HEK293T (cell line): Measurements from ENCODE around the gene NTSR1.

Experiments used
- BHLHE40 ChIP-seq: fragments of 450-650 bp; IDR thresholded peaks from 2 replicates; pipeline ENCODE4 v1.6.1; 2016; ENCODE audit warnings: mild to moderate bottlenecking, moderate library complexity, borderline replicate concordance
- CTBP1 ChIP-seq: fragments of 450-650 bp; IDR thresholded peaks from 2 replicates; pipeline ENCODE4 v1.6.1; 2016; ENCODE audit warnings: borderline replicate concordance
- ELF4 ChIP-seq: fragments of 450-650 bp; IDR thresholded peaks from 2 replicates; pipeline ENCODE4 v1.6.1; 2017; ENCODE audit warnings: antibody characterized with exemption
- FOXA1 ChIP-seq: fragments of 450-650 bp; IDR thresholded peaks from 2 replicates; pipeline ENCODE4 v1.6.1; 2016; ENCODE audit warnings: mild to moderate bottlenecking
- FOXK2 ChIP-seq: fragments of 450-650 bp; IDR thresholded peaks from 2 replicates; pipeline ENCODE4 v1.6.1; 2016; ENCODE audit warnings: mild to moderate bottlenecking
- FOXM1 ChIP-seq: fragments of 450-650 bp; IDR thresholded peaks from 2 replicates; pipeline ENCODE4 v1.6.1; 2017; ENCODE audit warnings: mild to moderate bottlenecking, borderline replicate concordance
- HDGF ChIP-seq: fragments of 450-650 bp; IDR thresholded peaks from 2 replicates; pipeline ENCODE4 v1.6.1; 2017; ENCODE audit warnings: antibody characterized with exemption, borderline replicate concordance
- NFRKB ChIP-seq: fragments of 450-650 bp; IDR thresholded peaks from 2 replicates; pipeline ENCODE4 v1.6.1; 2016; ENCODE audit warnings: mild to moderate bottlenecking, moderate library complexity
- SP1 ChIP-seq: fragments of 450-650 bp; IDR thresholded peaks from 2 replicates; pipeline ENCODE4 v1.6.1; 2017
- SUZ12 ChIP-seq: fragments of 450-650 bp; IDR thresholded peaks from 2 replicates; pipeline ENCODE4 v1.6.1; 2016; ENCODE audit warnings: mild to moderate bottlenecking
- TARDBP ChIP-seq: fragments of 450-650 bp; IDR thresholded peaks from 2 replicates; pipeline ENCODE4 v1.6.1; 2016
- TF ChIP-seq, protein P1 (sequence below): fragments of 450-650 bp; IDR thresholded peaks from 2 replicates; pipeline ENCODE4 v1.6.1; 2016

DNA sequence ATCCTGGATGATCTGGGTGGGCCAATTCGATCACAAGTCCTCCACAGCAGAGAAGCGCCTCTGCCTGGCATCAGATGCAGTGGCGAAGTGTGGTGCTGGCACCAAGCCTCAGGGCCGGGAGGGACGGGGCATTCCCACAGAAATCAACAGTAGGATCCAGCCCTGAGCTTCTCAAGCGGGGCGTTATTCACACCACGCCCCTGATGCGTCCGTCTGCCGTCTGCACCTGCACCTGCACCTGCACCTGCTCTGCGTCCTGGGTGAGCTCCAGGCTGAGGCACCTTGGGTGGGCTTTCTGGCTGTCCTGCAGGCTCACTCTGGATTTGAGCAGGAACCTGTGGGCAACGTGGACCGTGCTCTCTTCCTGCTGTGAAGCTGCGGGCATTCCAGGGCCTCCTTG is 13.8 kb upstream of the NTSR1 start:
- TF ChIP-seq NFRKB (no peak), CTBP1 (no peak), SUZ12 (no peak), HDGF (no peak), FOXM1 (no peak), FOXA1 (no peak), SP1 (no peak), TARDBP (no peak), ELF4 (no peak), BHLHE40 (no peak), FOXK2 (no peak)
- TF ChIP-seq, protein P1, sequence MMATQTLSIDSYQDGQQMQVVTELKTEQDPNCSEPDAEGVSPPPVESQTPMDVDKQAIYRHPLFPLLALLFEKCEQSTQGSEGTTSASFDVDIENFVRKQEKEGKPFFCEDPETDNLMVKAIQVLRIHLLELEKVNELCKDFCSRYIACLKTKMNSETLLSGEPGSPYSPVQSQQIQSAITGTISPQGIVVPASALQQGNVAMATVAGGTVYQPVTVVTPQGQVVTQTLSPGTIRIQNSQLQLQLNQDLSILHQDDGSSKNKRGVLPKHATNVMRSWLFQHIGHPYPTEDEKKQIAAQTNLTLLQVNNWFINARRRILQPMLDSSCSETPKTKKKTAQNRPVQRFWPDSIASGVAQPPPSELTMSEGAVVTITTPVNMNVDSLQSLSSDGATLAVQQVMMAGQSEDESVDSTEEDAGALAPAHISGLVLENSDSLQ: no peak
